Fibroblast of lung (primary cell): Measurements from ENCODE around the gene NOS1AP.
A peak's percentile ranks its signal among the peaks of the same experiment; 100 is the strongest.

Experiments
- CTCF ChIP-seq, 2 donors: IDR thresholded peaks in 1 of 2; conservative IDR thresholded peaks in 1 of 2; 1 replicate in 1 of 2; 2 replicates in 1 of 2; pipeline ENCODE4 v1.5.1; 2011 to 2012; ENCODE audit warnings: low read length in 2 of 2, control low read depth in 1 of 2, inconsistent platforms in 1 of 2, low read depth in 1 of 2, mild to moderate bottlenecking in 1 of 2
- EZH2 ChIP-seq: IDR thresholded peaks from 2 replicates; pipeline ENCODE4 v1.5.1; 2012; ENCODE audit warnings: low read length, control low read depth, mild to moderate bottlenecking; ENCODE audit errors: missing control alignments

GRCh38 chr1:162070094-162070748 lies 730 bp downstream of the NOS1AP start:
- TF ChIP-seq CTCF (conservative IDR thresholded peaks at IDR 0.05 in 1 of 2, IDR thresholded peaks at IDR 0.05 in 1 of 2; ENCODE audit: low read depth in 1 of 2, low read length in 2 of 2) (no peak), EZH2 (peak; percentile 73)
